Activated naive CD4-positive, alpha-beta T cell treated with anti-CD3 and anti-CD28 coated beads for 36 hours (primary cell): ENCODE results near the gene CDK11A. TPM values are rescaled to one million over a fixed set of nuclear protein-coding genes. Genes with fewer than 3 reads are reported as not detected.
"Not testable (repeated sequence)": the region's sequence is repeated elsewhere in the genome, so short reads cannot be mapped to it uniquely, and the experiment has no call there.

Experiments used
- CTCF ChIA-PET: fragments of 350-600 bp; sonication (Branson Sonifier 250); formaldehyde crosslinking; loops from one replicate; lab custom pipeline; 2021; ENCODE audit warnings: antibody characterized with exemption; lab: Charles Lee
- DNase-seq: peaks from one replicate; pipeline ENCODE4 v3.0.0-alpha.2; 2020
- H3K27ac Mint-ChIP-seq: one replicate; pipeline ENCODE4 v1.8.0; 2021; ENCODE audit warnings: mild to moderate bottlenecking, mixed read lengths
- H3K27me3 Mint-ChIP-seq: one replicate; pipeline ENCODE4 v1.8.0; 2021; ENCODE audit warnings: low read depth, mixed read lengths
- H3K36me3 Mint-ChIP-seq: one replicate; pipeline ENCODE4 v1.8.0; 2021; ENCODE audit warnings: low read depth, mixed read lengths
- H3K4me1 Mint-ChIP-seq: one replicate; pipeline ENCODE4 v1.8.0; 2021; ENCODE audit warnings: low read depth, mixed read lengths
- H3K4me3 Mint-ChIP-seq: one replicate; pipeline ENCODE4 v1.8.0; 2021; ENCODE audit warnings: mild to moderate bottlenecking, moderate library complexity, mixed read lengths
- H3K9me3 Mint-ChIP-seq: one replicate; pipeline ENCODE4 v1.8.0; 2021; ENCODE audit warnings: mixed read lengths
- intact Hi-C: fragments of 100-400 bp; cut with micrococcal nuclease; formaldehyde crosslinking; loops from one replicate; pipeline ENCODE4 v1.15.1; 2023
- total RNA-seq, 2 experiments: library from RNA; stranded (reverse); gene quantifications; one replicate each; pipeline ENCODE4 v1.2.3, GENCODE V29; 2021

The CDK11A gene
- total RNA-seq, 2 experiments from 2014 or later = 58.0 to 60.3 TPM

- H3K27me3 Mint-ChIP-seq = no peaks in the 10 kb centered on the region
- no peaks in the 10 kb centered on the region for H3K9me3 Mint-ChIP-seq
- H3K36me3 Mint-ChIP-seq = no peaks in the 10 kb centered on the region
- H3K27ac Mint-ChIP-seq = no peak overlapping the region
- H3K4me3 Mint-ChIP-seq = no peak overlapping the region
- intact Hi-C loops = no loop called here
- H3K4me1 Mint-ChIP-seq = peaks cover 30% of the 10 kb centered on the region
- CTCF ChIA-PET = no interaction called here
- DNase-seq = no peak
These were observed 40.9 kb downstream of the CDK11A start for GRCh38 chr1:1683104-1683905.

GRCh38 chr1:1680912-1681273 lies 43.3 kb downstream of the CDK11A start:
- no peaks in the 10 kb centered on the region for H3K36me3 Mint-ChIP-seq
- intact Hi-C loops = no loop called here
- no peak overlapping the region for H3K4me3 Mint-ChIP-seq
- H3K4me1 Mint-ChIP-seq = peaks cover 26% of the 10 kb centered on the region
- no peak overlapping the region for H3K27ac Mint-ChIP-seq
- H3K9me3 Mint-ChIP-seq = no peaks in the 10 kb centered on the region
- no peaks in the 10 kb centered on the region for H3K27me3 Mint-ChIP-seq
- CTCF ChIA-PET = no interaction called here
- no peak for DNase-seq

- intact Hi-C loops = no loop called here
- H3K9me3 Mint-ChIP-seq = no peaks in the 10 kb centered on the region
- CTCF ChIA-PET = no interaction called here
- no peaks in the 10 kb centered on the region for H3K36me3 Mint-ChIP-seq
- H3K4me3 Mint-ChIP-seq = no peak overlapping the region
- H3K27me3 Mint-ChIP-seq = no peaks in the 10 kb centered on the region
- no peak overlapping the region for H3K27ac Mint-ChIP-seq
- H3K4me1 Mint-ChIP-seq = peaks cover 24% of the 10 kb centered on the region
- no peak for DNase-seq
These were observed 43.9 kb downstream of the CDK11A start for GRCh38 chr1:1680031-1680911.

GRCh38 chr1:1678581-1679380 lies 45.4 kb downstream of the CDK11A start:
- Mint-ChIP-seq H3K4me1 (peaks cover 23% of the 10 kb centered on the region), H3K27me3 (no peaks in the 10 kb centered on the region), H3K27ac (peak overlapping the region; percentile 92), H3K4me3 (peak overlapping the region; percentile 82), H3K9me3 (no peaks in the 10 kb centered on the region), H3K36me3 (peaks cover 2% of the 10 kb centered on the region)
- DNase-seq = peak; percentile 65
- intact Hi-C loops = no loop called here
- CTCF ChIA-PET = interaction anchor here (1.1 to 1.3 kb wide), 2 partner anchors 13 to 65 kb away, joined by 3 to 9 read pairs; no protein-coding TSS in a partner anchor

GRCh38 chr1:1677718-1678580 lies 46.2 kb downstream of the CDK11A start:
- Mint-ChIP-seq H3K36me3 (peaks cover 2% of the 10 kb centered on the region), H3K4me3 (peak overlapping the region; percentile 82), H3K9me3 (no peaks in the 10 kb centered on the region), H3K27me3 (no peaks in the 10 kb centered on the region), H3K4me1 (peaks cover 22% of the 10 kb centered on the region), H3K27ac (peak overlapping the region; percentile 92)
- CTCF ChIA-PET = interaction anchor here (0.6 to 1.3 kb wide), 3 partner anchors 12 to 217 kb away, joined by 3 to 9 read pairs (median 3); no protein-coding TSS in a partner anchor
- peak; percentile 62 for DNase-seq
- intact Hi-C loops = no loop called here

- H3K9me3 Mint-ChIP-seq, H3K36me3 Mint-ChIP-seq, H3K4me3 Mint-ChIP-seq, H3K27me3 Mint-ChIP-seq, DNase-seq, H3K27ac Mint-ChIP-seq, intact Hi-C loops, CTCF ChIA-PET: not testable (repeated sequence)
- peaks cover 22% of the 10 kb centered on the region for H3K4me1 Mint-ChIP-seq
These were observed 48.1 kb downstream of the CDK11A start for GRCh38 chr1:1676087-1676486.

- H3K36me3 Mint-ChIP-seq, H3K9me3 Mint-ChIP-seq, H3K27me3 Mint-ChIP-seq, H3K4me3 Mint-ChIP-seq, H3K27ac Mint-ChIP-seq, DNase-seq, CTCF ChIA-PET, intact Hi-C loops: not testable (repeated sequence)
- H3K4me1 Mint-ChIP-seq = peaks cover 22% of the 10 kb centered on the region
These were observed 48.9 kb downstream of the CDK11A start for GRCh38 chr1:1675218-1675617.

- H3K36me3 Mint-ChIP-seq, intact Hi-C loops, H3K4me3 Mint-ChIP-seq, H3K27ac Mint-ChIP-seq, CTCF ChIA-PET, H3K27me3 Mint-ChIP-seq, H3K9me3 Mint-ChIP-seq, DNase-seq: not testable (repeated sequence)
- peaks cover 22% of the 10 kb centered on the region for H3K4me1 Mint-ChIP-seq
These were observed 49.4 kb downstream of the CDK11A start for GRCh38 chr1:1674806-1675205.

GRCh38 chr1:1672181-1672965 lies 51.8 kb downstream of the CDK11A start:
- H3K27ac Mint-ChIP-seq = no peak overlapping the region
- DNase-seq = no peak
- intact Hi-C loops = no loop called here
- no peaks in the 10 kb centered on the region for H3K9me3 Mint-ChIP-seq
- H3K27me3 Mint-ChIP-seq = no peaks in the 10 kb centered on the region
- H3K4me1 Mint-ChIP-seq = peaks cover 2% of the 10 kb centered on the region
- peaks cover 4% of the 10 kb centered on the region for H3K36me3 Mint-ChIP-seq
- no peak overlapping the region for H3K4me3 Mint-ChIP-seq
- CTCF ChIA-PET = no interaction called here

GRCh38 chr1:1671365-1672119 lies 52.6 kb downstream of the CDK11A start:
- Mint-ChIP-seq H3K27me3 (no peaks in the 10 kb centered on the region), H3K27ac (no peak overlapping the region), H3K9me3 (no peaks in the 10 kb centered on the region), H3K4me3 (no peak overlapping the region), H3K4me1 (no peaks in the 10 kb centered on the region), H3K36me3 (peaks cover 5% of the 10 kb centered on the region)
- DNase-seq = no peak
- intact Hi-C loops = no loop called here
- CTCF ChIA-PET = no interaction called here
